NT2/D1 (cell line): Measurements from ENCODE around the gene ZC3H8.

ENCODE experiments used
- SUZ12 ChIP-seq: IDR thresholded peaks from 2 replicates; pipeline ENCODE4 v1.6.1; 2011; ENCODE audit not compliant: insufficient read length, insufficient read depth; ENCODE audit errors: extremely low read depth
- YY1 ChIP-seq: IDR thresholded peaks from 2 replicates; pipeline ENCODE4 v1.6.1; 2011; ENCODE audit not compliant: insufficient read length, insufficient read depth
- ZNF274 ChIP-seq: IDR thresholded peaks from 2 replicates; pipeline ENCODE4 v1.6.1; 2011; ENCODE audit warnings: mild to moderate bottlenecking, low read depth, low read length

DNA sequence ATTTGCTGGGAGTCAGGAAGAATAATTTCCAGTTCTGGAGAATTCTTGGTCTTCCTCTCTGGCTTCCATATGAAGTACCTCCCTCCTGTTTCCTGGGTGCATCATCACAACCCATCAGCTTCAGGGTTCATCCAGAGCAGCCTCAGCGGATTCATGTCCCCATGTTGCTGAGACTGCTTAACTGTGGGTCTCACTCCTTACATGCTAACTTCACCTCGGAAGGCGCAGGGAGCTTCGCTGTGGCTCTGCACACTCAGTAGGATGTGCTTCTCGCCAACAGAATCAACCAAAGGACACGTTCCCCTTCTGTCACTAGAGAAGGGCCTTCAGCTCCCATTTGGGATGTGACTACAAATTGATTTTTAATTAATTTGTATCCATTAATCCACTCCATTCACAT is 92.5 kb downstream of the ZC3H8 start:
- TF ChIP-seq ZNF274: no peak
- no peak for TF ChIP-seq SUZ12
- TF ChIP-seq YY1: no peak
